SKM-1 treated with dmso at 0.1 percent for 144 hours (cell line): Measurements from ENCODE around the gene IST1.
A peak's percentile ranks its signal among the peaks of the same experiment; 100 is the strongest.

ENCODE experiments used
- DNase-seq: peaks from one replicate; lab custom pipeline; 2025; ENCODE audit not compliant: unreplicated experiment; lab: John Stamatoyannopoulos, UW

IST1 gene

GRCh38 chr16:71916397-71916920 lies 21.1 kb downstream of the IST1 start:
- no peak for DNase-seq

- no peak for DNase-seq
These were observed 22.6 kb downstream of the IST1 start for GRCh38 chr16:71917900-71918299.

GRCh38 chr16:71919035-71919434 lies 23.7 kb downstream of the IST1 start:
- peak; percentile 68 for DNase-seq

GRCh38 chr16:71920658-71921057 lies 25.3 kb downstream of the IST1 start:
- no peak for DNase-seq

GRCh38 chr16:71923941-71924690 lies 28.8 kb downstream of the IST1 start:
- DNase-seq: no peak

- DNase-seq: no peak
These were observed 29.4 kb downstream of the IST1 start for GRCh38 chr16:71924710-71925109.

- DNase-seq: no peak
These were observed 32.1 kb downstream of the IST1 start for GRCh38 chr16:71927383-71927782.

- no peak for DNase-seq
These were observed 32.5 kb downstream of the IST1 start for GRCh38 chr16:71927787-71928186.

- no peak for DNase-seq
These were observed 33.7 kb downstream of the IST1 start for GRCh38 chr16:71929048-71929447.

- DNase-seq: no peak
These were observed 34.8 kb downstream of the IST1 start for GRCh38 chr16:71930013-71930563.

- DNase-seq: no peak
These were observed 35.7 kb downstream of the IST1 start for GRCh38 chr16:71931001-71931400.

- DNase-seq: no peak
These were observed 36.3 kb downstream of the IST1 start for GRCh38 chr16:71931599-71931998.

GRCh38 chr16:71933017-71933416 lies 37.7 kb downstream of the IST1 start:
- no peak for DNase-seq

GRCh38 chr16:71933913-71934695 lies 38.8 kb downstream of the IST1 start:
- no peak for DNase-seq

GRCh38 chr16:71937868-71938510 lies 42.7 kb downstream of the IST1 start:
- no peak for DNase-seq

GRCh38 chr16:71943887-71944286 lies 48.6 kb downstream of the IST1 start:
- DNase-seq: no peak

GRCh38 chr16:71945616-71946015 lies 50.3 kb downstream of the IST1 start:
- no peak for DNase-seq

- no peak for DNase-seq
These were observed 57.5 kb downstream of the IST1 start for GRCh38 chr16:71952825-71953224.

- DNase-seq: no peak
These were observed 58.8 kb downstream of the IST1 start for GRCh38 chr16:71954180-71954579.

GRCh38 chr16:71954699-71955195 lies 59.4 kb downstream of the IST1 start:
- no peak for DNase-seq

- DNase-seq: peak; percentile 9
These were observed 61.2 kb downstream of the IST1 start for GRCh38 chr16:71956486-71956885.
